ENCODE data around the gene PARP8. TPM values are rescaled to one million over a fixed set of nuclear protein-coding genes. Genes with fewer than 3 reads are reported as not detected.

Gene PARP8
- total RNA-seq, 1 experiment from 2014 or later = 12.8 TPM

DNA sequence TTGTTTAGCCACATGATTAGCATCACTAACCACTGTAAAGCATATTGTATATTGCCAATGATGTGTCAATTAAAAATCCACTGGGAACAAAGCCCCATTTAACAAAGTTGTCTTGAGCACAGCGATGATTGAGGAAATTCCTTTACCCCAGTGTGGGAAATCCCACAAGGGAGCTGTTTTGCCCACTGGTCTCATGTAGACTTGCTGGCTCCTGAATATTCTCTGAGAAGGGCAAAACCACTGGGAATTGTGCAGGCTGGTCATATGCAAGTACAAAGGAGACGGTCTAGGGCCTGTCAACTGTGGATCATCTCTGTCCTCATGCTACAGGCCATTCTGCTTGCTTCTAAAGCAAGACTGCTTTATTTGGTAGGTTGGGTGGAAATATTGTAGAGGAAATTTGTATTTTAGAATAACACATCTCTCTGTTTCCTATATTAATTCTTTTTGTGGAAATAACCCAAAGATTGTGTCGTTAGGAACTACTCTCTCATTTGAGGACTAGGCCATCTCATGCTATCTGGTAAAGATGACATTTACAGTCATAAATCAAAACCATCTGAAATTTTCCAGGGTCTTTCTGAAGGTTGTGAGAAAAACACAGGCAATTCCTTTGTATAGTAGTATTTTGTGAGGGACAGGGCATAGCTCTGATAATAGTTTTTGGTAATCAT lies 60.2 kb downstream of the PARP8 start:
- DNase-seq (ENCODE audit: low spot score) = no peak

DNA sequence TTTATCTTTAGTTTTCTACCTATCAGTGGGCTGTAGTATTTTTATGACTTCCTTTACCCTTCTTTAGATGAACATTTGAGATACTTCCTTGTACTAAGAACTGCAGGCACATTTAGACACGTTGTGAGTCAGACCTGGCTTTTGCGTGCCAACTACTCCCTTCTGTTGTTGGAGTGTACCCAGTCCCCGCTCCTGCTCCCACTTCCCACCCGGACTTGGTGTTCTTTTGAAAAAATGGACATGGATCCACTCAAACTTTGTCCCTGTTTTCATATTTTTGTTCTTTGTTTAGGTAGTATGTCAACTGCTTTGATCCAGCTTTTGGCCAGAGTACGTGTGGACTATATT lies 60.7 kb downstream of the PARP8 start:
- DNase-seq (ENCODE audit: low spot score) = no peak

DNA sequence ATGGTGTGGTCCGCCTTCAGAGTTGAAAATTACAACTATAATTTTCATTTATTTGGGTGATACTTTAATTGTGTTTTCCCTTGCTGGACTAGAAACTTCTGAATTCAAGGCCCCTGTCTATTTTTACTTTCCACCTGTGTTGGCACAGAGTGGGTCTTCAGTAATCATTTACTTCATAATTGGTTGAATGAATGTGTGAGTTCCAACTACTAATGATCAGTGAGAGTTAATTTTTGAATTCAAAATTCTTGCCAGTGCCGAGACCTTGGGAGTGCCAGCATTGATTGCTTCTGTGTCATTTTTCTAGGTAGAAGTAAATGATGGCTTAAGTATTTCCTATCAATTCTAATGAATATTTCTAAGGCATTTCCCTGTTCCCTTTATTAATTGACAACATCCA lies 61.4 kb downstream of the PARP8 start:
- no peak for DNase-seq (ENCODE audit: low spot score)

DNA sequence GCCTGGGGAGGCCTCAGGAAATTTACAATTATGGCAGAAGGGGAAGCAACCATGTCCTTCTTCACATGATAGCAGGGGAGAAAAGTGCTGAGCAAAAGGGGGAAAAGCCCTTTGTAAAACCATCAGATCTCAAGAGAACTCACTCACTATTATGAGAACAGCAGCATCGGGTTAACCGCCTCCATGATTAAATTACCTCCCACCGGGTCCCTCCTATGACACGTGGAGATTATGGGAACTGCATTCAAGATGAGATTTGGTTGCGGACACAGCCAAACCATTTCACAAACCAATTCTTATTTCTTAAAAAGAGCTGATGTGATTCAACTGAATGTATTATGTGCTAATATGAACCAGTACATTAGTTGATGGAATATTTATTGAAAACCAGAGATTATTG lies 63.9 kb downstream of the PARP8 start:
- no peak for DNase-seq (ENCODE audit: low spot score)

DNA sequence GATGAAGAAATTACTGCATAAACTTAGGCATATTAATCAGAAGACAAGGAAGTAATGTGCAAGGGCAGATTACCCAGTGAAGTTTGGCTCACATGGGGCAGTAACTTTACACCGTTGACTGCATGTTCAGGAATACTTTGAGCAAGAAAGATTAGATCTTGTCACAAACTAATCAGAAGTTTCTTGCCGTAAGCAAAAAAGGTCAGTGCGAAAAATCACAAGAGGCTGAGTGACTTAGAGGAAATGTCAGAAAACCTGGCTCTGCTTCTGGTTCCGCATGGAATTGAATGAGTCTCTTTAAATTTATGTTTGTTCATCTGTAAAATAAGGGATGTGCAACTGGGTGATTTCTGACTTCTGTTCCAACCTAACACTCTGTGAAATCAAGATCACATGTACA lies 64.4 kb downstream of the PARP8 start:
- no peak for DNase-seq (ENCODE audit: low spot score)

- DNase-seq (ENCODE audit: low spot score) = no peak
These were observed 67.3 kb downstream of the PARP8 start for GRCh38 chr5:50733741-50734140.

DNA sequence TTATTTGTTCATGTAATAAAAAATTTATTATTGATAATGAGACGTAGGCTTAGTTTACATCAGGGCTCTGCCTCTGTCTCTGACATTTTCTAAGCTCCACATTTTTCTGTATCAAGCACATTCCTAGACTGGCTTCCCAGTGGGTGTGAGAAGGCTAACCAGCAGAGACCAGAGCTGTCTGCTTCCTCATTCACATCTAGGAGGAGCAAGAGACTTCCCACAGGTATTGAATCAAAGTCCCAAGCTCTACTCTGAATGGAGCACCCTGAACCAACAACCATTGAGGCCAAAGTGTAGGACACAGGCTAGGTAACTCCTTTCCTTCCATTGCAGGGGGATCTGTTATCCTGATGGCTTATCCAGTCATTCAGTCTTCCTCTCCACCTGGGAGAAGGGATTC lies 72.4 kb downstream of the PARP8 start:
- no peak for DNase-seq (ENCODE audit: low spot score)

DNA sequence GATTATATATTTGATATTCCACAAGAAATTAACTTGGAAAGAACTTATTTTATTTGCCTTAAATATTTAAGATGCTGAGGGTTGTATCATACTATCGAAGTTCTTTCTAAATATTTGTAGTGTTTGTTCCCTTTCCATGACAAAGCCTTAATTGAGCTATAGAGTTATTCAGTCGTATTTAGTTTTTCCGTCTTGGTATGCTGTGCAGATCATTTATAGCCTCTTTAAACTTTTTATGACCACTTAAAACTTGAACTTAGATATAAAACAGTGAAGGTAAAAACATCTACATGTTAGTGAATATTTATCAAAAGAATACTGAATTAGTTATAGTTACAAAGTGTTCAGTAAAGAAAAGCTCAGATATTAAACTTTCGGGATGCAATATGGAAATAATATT lies 74.4 kb downstream of the PARP8 start:
- DNase-seq (ENCODE audit: low spot score) = no peak

- peak; percentile 27 for DNase-seq (ENCODE audit: low spot score)
These were observed 78.3 kb downstream of the PARP8 start for GRCh38 chr5:50744776-50745175.

- no peak for DNase-seq (ENCODE audit: low spot score)
These were observed 78.9 kb downstream of the PARP8 start for GRCh38 chr5:50745221-50745910.

- DNase-seq (ENCODE audit: low spot score) = no peak
These were observed 82.7 kb downstream of the PARP8 start for GRCh38 chr5:50749181-50749580.

DNA sequence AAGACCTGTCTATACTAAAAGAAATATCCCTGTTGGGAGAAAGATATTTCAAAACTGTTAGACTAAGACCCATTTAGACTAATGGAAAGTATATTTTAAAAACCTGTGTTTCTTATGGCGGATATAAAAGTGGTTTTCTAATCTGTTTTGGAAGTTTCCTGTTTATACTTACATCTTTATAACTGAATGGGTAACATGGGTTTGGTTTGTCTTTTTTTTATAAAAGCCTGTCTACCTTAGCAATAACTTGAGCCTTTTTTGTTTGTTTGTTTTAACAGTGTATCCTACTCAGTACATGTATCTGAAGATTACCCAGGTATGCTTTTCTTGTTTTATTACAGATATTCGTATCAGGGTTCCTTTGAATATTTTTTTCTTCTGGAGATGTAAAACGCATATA lies 83.4 kb downstream of the PARP8 start:
- no peak for DNase-seq (ENCODE audit: low spot score)

- peak; percentile 65 for DNase-seq (ENCODE audit: low spot score)
These were observed 84.7 kb downstream of the PARP8 start for GRCh38 chr5:50751064-50751657.

DNA sequence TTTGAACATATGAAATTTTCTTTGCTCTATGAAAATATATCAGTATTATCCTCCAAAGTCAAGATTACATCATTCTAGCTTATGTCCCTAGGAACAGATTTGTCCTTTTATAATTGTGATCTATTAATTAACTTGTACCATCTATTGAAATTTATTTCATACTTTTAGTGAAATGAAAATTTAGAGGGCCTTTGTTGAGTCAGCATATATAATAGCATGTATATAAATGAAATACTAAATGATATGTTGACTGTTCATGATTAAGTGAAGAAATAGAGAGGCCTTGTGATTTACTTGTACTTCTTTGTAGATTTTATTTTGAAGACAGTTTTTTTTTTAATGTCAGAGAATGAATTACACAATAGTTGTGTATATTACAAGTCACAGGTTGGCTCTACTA lies 86.4 kb downstream of the PARP8 start:
- DNase-seq (ENCODE audit: low spot score) = no peak

DNA sequence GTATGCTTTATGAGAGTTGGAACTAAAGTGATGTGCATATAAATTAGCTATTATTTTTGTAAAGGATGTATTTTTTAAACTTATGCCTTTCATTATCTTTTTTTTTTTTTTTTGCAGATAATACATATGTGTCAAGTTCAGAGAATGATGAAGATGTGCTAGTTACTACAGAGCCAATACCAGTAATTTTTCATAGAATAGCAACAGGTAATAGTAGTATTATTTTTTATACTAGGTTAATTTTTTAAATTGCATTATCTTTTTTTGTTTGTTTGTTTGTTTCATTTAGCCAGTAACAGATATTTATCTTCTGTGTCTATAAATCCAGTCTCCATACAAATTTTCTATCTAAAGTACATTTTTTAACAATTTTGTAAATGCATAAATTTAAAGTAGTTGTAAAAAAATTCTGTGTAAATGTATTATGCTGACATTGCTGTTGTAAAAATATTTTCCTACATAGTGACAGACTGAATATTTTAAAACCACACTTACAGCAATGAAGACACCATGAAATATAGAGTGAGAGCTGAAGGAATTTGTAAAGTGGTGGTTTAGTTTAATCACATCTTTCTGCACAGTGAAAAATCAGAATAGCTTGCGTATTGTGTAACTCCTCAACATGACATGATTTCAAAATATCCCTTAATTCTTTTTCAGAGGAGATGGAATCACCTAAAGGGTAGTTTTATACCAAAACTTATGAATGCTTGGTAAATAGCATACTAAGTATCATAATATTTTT lies 93.3 kb downstream of the PARP8 start:
- no peak for DNase-seq (ENCODE audit: low spot score)

GRCh38 chr5:50763351-50763750 lies 96.9 kb downstream of the PARP8 start:
- DNase-seq (ENCODE audit: low spot score) = no peak

DNA sequence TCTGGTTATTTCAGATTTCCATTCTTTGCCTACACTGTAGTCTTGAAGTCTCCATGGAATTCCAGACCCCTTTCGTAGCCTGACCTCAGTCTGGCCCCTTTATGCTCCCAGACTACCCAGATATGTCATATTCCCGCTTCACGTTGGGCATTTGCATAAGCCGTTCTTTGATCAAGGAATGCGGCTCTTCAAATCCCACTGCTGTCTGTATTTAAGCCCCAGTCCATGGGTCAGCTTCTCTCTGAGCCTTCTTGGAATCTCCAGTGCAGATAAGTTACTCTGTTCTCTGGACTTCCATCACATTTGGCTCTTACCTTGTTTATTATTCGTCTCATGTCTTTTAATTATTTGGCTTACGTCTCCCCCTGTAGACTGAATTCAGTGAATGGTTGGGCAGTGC lies 97.4 kb downstream of the PARP8 start:
- no peak for DNase-seq (ENCODE audit: low spot score)

DNA sequence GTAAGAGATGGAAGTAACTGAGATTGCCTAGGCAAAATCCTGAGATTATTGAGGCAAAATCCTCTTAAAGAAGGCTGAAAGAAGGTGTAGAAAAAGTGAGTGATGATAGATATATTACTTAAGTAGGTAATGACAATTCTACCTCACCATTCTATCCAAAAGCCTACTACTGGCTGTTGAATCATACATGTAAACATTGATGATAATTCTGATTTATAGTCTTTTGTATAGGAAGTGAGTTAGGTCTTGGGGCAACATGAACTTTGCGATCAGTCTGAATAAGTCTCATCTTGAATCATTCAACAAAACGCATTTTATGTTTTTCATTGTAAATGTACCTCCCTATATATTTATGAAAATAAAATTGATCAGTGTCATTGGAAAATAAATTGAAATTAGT lies 99.6 kb downstream of the PARP8 start:
- no peak for DNase-seq (ENCODE audit: low spot score)

DNA sequence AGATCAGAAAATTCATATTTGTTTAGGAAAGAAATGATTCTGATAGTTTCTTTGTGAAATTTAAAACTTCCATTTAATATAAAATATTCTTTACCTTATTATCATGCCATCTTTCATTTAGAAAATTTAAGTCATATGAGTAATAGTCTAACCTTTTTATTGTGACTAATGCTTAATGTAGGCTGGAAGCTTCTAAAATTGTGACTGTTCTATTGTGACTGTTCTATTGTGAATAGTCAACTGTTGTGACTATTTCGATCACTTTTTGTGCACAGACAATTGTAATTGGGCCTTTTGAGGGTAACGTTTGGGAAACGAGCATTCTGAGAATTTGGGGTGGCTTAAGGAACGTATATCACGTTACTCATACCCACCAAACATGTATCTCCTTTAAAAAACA lies 100.0 kb downstream of the PARP8 start:
- no peak for DNase-seq (ENCODE audit: low spot score)

DNA sequence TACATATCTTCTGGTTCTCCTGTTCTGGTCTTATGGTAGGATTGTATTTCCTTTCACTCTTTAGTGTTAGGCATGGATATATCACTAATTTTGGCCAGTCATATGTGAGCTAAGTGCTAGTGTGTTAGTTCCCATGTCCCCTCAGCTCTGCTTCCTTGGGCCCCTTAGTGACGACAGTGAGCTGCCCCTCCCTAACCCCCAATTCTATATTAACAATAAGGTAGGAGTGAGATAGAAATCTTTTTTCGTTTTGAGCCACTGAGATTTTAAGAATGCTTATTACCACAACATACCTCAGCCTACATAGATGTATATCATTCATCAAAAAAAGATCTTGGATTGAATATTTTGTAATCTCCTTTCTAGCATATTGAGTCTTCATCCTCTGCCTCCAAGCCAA lies 100.5 kb downstream of the PARP8 start:
- no peak for DNase-seq (ENCODE audit: low spot score)

GRCh38 chr5:50767588-50767987 lies 101.2 kb downstream of the PARP8 start:
- DNase-seq (ENCODE audit: low spot score) = no peak

GRCh38 chr5:50768634-50769033 lies 102.2 kb downstream of the PARP8 start:
- DNase-seq (ENCODE audit: low spot score) = no peak

DNA sequence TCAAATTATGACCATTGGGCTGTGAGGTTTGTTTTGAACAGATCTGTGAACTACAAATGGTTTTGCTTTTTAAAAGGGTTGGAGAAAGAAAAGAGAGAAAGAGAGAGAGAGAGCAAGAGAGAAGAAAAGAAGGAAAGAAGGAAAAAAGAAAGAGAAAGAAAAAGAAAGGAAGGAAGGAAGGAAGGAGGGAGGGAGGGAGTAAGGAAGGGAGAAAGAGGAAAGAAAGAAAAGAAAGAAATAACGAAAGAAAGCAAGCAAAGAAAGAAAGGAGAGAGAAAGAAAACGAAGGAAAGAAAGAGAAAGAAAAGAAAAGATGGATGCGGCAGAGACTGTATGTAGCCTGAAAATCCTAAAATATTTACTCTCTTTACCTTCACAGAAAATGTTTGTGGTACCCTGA lies 104.0 kb downstream of the PARP8 start:
- DNase-seq (ENCODE audit: low spot score) = no peak
